CD4-positive, alpha-beta T cell treated with Interleukin-6 at 100 ng/mL for 8 hours (primary cell): ENCODE results near the gene GNAI2.
"Not testable (repeated sequence)": the region's sequence is repeated elsewhere in the genome, so short reads cannot be mapped to it uniquely, and the experiment has no call there.

Source experiments
- DNase-seq: peaks from one replicate; pipeline ENCODE4 v3.0.0-alpha.2; 2020; ENCODE audit warnings: mixed read lengths, low spot score

The GNAI2 gene

GRCh38 chr3:50226888-50227389 lies 9.1 kb upstream of the GNAI2 start:
- DNase-seq: no peak

DNA sequence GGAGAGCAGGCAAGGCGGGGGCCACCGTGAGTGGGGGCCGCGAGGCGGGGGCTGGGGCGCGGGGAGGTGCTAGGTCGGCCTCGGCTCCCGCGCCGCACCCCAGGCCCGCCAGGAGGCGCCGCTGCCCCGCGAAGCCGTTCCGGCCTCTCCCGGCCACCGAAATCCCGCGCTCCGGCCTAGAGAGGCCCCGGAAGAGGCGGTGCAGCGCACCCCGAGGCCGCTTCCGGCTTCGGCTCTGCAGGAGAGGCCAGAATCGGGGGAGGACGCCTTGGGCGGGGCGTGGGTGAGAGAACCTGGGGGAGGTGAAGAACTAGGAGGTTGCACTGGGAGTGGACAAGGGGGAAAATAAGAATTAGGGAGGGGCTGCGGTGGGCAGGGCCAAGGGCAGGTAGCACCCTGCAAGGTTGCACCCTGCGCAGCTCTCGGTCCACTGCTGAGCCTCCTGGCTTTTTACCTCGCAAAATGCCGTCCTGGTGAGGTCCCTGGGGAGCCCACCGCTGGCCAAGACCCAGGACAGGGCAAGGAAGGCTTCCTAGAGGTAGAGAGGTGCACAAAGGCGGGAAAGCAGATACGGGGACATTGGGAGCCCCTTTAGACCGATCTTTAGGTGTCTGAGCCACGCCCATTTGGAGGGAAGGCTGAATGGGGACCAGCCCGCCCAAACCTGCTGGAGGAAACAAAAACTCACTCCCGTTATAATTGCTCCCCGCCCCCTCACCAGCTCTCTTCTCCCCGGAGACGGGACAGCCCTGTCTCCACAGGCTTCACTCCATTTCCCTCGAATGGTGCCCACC lies 8.4 kb upstream of the GNAI2 start:
- DNase-seq: peak; percentile 92

DNA sequence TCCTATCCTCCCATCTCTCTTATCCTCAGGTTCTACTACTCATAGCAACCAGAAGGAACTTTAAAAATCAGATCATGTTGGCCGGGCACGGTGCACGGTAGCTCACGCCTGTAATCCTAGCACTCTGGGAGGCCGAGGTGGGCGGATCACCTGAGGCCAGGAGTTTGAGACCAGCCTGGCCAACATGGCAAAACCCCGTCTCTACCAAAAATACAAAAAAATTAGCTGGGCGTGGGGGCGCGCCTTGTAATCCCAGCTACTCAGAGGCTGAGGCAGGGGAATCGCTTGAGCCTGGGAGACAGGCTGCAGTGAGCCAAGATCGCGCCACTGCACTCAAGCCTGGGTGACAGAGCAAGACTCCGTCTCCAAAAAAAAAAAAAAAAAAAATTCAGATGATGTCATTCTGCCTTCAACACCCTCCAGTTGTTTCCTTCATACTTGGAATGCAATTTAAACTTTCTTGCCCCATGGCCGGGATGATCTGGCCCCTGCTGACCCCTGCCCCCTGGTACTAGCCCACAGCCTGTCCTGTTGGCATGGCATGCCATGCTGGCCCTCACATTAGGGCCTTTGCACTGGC lies 7.7 kb upstream of the GNAI2 start:
- DNase-seq: not testable (repeated sequence)

- no peak for DNase-seq
Observed at GRCh38 chr3:50229490-50229889, 6.5 kb upstream of the GNAI2 start.

DNA sequence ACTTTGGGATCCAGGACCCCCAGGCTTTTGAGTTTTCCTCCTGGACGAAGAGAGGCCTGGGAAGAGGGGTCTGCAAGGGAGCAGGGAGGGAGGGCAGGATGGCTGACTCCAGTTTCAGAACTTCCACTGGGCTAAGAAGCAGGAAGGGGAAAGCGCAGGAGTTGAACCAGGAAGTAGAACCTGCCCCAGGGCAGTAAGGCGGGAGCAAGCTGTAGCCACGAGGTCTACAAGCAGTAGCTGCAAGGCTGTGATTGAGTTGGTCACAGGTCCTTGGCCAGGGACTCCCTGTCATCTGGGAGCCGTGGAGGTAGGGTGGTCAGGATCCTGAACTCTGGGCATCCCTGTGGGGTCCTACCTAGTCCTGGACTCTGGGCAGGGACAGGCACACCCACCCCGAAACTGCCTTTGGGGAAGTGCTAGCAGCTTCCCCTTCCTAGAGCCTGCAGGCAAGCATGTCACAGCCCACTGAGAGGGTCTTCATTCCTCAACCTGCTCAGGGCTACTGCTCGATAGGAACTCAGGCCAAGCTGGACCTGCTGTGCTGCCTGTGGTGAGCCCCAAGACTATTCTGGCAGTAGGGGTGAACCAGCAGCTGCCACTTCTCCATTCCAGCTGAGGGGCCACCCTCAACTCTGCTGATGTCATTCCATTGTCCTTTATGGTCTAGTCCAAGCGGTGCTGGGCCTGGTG lies 5.8 kb upstream of the GNAI2 start:
- DNase-seq: no peak

DNA sequence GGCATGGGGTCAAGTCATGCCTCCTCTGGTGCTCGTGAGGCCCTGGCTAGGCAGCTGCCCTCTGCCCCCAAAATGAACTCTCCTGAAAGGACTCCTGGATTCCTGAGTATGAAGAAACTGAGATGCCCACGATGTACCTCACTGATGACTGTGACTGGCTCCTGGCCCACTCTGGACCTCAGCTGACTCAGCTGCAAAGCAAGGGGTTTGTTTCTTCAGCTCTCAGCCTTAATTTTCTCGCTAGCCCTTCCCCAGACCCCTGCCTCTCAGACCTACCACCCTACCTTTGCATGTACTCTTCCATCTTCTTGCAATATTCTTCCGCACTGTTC lies 5.2 kb upstream of the GNAI2 start:
- no peak for DNase-seq

GRCh38 chr3:50231581-50231980 lies 4.4 kb upstream of the GNAI2 start:
- no peak for DNase-seq

DNA sequence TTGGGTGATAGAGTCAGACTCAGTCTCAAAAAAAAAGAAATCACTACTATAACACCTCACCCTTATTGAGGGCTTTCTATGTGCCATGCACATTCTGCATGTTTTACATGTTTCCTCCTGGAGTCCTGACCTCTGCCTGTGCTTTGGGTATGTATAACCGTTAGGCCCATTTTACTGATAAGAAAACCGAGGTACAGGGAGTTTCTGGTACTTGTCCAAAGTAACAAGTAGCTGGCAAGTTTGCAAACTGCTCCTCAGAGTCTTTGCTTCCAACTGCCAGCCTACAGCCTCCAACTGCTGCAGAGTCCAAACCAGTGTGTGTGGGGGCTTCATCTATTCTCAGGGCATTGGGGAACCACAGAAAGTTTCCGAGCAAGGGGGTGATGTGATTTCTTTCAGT lies 3.7 kb upstream of the GNAI2 start:
- DNase-seq: no peak

DNA sequence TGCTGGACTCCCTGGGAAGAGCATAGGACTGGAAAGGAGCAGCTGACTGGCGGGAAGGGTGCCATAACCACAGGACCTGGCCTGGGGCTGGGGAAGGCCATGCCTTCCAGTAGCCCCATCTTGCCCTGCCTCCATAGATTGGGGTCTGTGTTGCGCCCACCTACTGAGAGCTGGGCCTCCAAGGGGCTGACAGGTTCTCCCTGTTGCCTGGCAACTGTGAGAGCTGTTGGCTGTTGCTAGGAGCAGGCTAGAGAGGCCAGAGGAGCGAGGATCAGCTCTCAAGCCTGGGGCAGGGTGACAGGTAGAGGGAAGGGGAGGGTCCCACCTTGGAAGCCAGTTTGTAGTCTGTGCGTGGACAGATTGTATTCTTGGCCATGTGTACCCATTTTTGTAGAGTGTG lies 2.8 kb upstream of the GNAI2 start:
- no peak for DNase-seq

- DNase-seq: no peak
Observed at GRCh38 chr3:50236484-50237132, 604 bp downstream of the GNAI2 start.

DNA sequence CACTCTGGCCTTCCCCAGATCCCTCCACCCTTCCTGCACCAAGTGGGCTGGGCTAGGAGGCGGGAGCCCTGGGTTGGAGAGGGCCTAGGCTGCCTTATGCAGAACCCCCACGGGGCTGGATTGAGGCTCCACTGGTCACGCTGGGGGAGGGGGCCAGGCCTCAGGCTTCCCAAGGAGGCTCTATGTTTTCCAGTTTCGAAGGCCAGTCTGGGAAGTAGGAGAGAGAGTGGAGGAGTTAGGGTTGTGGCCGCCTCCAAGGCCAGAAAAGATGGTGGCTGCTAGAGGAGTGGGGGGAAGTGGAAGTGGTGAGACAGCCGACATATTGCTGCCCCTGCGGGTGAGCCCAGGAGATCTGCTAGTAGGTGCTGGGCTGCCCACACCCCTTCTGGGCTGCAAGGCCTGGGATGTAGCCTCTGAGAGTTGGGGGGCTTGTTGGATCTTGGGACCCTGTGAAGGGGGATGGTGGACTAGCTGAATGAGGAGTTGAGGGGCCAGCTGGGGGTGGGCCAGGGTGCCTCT lies 1.2 kb downstream of the GNAI2 start:
- DNase-seq: peak; percentile 34

DNA sequence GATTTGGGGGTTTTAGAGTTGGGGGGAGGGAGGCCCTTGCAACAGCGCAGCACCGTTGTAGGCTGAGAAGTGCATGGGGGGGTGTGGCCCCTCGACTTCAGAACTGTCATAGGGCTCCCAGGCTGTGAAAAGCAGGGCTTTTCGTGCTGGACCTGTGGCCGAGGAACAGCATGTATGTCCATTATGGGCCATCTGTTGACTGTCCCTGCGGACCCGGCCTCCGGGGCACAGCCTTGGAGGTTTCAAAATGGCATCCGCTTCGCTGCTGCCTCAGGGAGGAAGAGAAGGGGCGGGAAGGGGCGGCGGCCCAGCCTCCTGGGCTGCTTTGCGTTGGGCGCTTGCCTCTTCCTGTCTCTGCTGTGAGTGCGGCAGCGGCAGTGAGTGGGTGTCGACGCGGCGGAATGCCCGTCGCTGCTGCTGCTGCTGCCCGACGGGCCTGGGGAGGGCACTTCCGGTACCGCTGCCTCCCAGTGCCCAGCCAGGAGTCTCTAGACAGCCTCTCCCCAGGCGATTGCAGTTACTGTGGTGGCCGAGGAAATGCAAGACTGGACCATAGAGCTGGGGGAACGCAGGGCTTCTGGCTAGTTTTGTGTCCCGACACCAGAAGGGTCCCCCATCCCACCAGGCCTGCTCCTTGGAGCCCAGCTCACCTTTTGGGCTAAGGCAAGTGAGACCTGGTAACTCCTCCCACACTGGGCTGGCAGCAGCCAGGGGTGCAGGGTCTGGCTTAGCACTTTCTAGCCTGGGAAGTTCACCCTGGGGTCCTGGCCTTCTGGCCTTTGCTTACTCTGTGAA lies 1.9 kb downstream of the GNAI2 start:
- peak; percentile 88 for DNase-seq

DNA sequence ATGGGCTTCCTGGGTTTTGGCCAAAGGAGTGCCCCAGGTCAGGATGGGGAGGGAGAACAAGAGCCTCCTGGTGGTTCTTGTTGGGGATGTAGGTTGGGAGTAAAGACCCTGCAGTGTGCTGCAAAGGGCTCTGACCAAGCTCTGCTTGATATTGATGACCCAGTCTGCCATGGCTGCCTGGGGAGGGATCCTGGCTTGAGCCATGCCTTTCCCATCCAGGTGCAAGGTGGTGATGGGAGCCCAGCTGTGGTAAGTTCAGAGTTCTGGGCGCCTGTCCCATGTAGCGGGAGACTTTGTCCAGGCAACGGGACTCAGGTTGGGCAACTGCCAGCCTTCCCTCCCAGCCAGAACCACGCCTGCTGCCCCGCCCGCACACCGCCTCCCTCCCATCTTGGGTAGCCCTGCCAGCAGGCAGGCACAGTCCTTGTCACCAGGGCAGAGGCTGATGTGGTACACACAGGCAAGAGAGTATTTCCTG lies 2.6 kb downstream of the GNAI2 start:
- DNase-seq: no peak

- DNase-seq: no peak
Observed at GRCh38 chr3:50239649-50240048, 3.6 kb downstream of the GNAI2 start.

DNA sequence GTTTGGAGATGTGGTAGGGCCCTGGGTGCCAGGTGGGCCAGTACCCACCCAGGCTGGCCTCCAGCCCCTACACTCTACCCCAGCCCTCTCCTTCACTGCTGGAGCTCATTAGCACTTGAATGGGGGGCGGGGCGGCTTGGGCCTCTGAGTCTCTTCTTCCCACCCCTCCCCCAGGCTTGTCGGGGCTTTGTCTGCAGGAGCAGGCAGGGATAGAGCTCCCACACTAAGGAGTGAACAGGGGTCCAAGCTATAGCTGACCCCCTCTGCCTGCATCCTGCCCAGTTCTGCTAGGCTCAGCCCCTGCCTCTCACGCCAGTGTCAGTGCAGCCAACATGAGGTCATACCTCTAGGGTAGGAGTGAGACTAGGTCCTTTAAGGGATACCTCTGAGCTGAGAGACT lies 5.2 kb downstream of the GNAI2 start:
- DNase-seq: no peak

GRCh38 chr3:50241713-50242380 lies 5.8 kb downstream of the GNAI2 start:
- DNase-seq: no peak

- no peak for DNase-seq
Observed at GRCh38 chr3:50242381-50242770, 6.4 kb downstream of the GNAI2 start.

DNA sequence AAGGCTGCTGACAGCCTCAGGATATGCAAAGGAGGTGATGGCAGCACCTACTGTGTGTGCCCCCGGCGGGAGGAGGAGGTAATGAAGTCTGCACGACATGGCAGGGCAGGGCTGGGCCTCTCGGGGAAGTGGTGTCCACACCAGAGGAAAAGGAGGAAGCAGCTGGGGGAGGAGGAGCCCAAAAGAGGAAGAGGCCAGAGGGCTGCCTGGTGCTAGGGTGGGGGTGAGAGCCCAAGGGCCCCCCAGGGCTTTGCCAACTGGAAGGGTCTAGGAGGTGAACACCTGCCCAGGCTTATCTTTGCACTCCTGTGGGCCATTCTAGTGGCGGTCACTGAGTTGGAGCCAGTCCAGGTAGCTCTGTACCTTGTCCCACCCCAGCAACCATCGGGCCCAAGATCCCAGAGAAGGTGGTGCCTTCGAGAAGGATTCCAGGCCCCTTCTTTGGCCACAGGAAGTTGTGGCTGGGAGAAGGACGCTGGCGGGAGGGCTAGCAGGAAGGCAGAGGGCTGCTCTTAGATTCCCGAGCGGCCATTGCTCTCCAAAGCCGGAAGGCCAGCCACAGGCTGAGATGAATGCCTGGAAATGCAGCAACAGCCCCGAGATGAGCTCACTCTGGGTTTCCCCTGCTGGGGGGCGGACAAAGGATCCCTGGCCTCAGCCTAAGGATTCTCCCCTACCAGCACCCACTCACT lies 7.0 kb downstream of the GNAI2 start:
- DNase-seq: peak; percentile 30

DNA sequence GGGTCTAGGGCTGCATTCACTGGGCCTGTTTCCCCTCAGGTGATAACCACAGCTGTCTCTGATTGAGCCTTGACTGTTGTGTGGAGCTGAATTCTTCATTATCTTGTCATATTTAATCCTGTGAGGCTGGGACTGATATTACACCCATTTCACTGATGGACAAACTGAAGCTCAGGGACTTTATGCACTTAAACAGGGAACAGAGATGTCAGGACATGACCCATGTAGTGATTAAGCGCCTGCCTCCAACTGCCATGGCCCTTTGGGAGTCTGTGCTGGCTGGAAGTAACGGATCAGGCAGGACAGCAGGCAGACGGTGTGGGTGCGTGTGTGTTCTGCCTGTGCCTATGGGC lies 7.5 kb downstream of the GNAI2 start:
- no peak for DNase-seq

- not testable (repeated sequence) for DNase-seq
Observed at GRCh38 chr3:50244813-50245212, 8.8 kb downstream of the GNAI2 start.
